Trophoblast cell (in vitro differentiated cells and primary cell): ENCODE results near the gene ZNF43.

ENCODE experiments used
- DNase-seq, 2 donors: peaks; one replicate each; pipeline ENCODE4 v3.0.0-alpha.2; 2016
- H2AFZ ChIP-seq: 2 replicates; pipeline ENCODE4 v1.6.1; 2013; ENCODE audit warnings: low read length, moderate library complexity, mild to moderate bottlenecking; ENCODE audit not compliant: insufficient read depth, poor library complexity
- H2AK5ac ChIP-seq: 2 replicates; pipeline ENCODE4 v1.6.1; 2013; ENCODE audit warnings: mild to moderate bottlenecking, low read length
- H2BK120ac ChIP-seq: 2 replicates; pipeline ENCODE4 v1.6.1; 2013; ENCODE audit warnings: low read length, mild to moderate bottlenecking, moderate library complexity; ENCODE audit not compliant: insufficient read depth, poor library complexity
- H2BK12ac ChIP-seq: 2 replicates; pipeline ENCODE4 v1.6.1; 2013; ENCODE audit warnings: mild to moderate bottlenecking, low read length, moderate library complexity
- H2BK5ac ChIP-seq: 2 replicates; pipeline ENCODE4 v1.6.1; 2013; ENCODE audit warnings: low read length, low read depth, moderate library complexity, mild to moderate bottlenecking; ENCODE audit not compliant: poor library complexity
- H3K14ac ChIP-seq: 2 replicates; pipeline ENCODE4 v1.6.1; 2013; ENCODE audit warnings: mild to moderate bottlenecking, low read length
- H3K18ac ChIP-seq: 2 replicates; pipeline ENCODE4 v1.6.1; 2013; ENCODE audit warnings: mild to moderate bottlenecking, low read length
- H3K23ac ChIP-seq: 2 replicates; pipeline ENCODE4 v1.6.1; 2013; ENCODE audit warnings: low read length
- H3K27ac ChIP-seq: 2 replicates; pipeline ENCODE4 v1.5.1; 2013; ENCODE audit warnings: low read depth, mild to moderate bottlenecking, inconsistent platforms, low read length, moderate library complexity
- H3K27me3 ChIP-seq: 2 replicates; pipeline ENCODE4 v1.6.1; 2013; ENCODE audit warnings: inconsistent platforms, mild to moderate bottlenecking, low read length, moderate library complexity; ENCODE audit not compliant: insufficient read depth
- H3K36me3 ChIP-seq, 2 experiments: 1 replicate in 1 of 2; 2 replicates in 1 of 2; pipeline ENCODE4 v1.6.1; 2013; ENCODE audit warnings: low read length in 2 of 2, mild to moderate bottlenecking in 2 of 2, moderate library complexity in 1 of 2; ENCODE audit not compliant: insufficient read depth in 2 of 2, control insufficient read depth in 1 of 2
- H3K4ac ChIP-seq: 2 replicates; pipeline ENCODE4 v1.6.1; 2013; ENCODE audit warnings: low read depth, mild to moderate bottlenecking, low read length, moderate library complexity
- H3K4me1 ChIP-seq, 2 experiments: 1 replicate in 1 of 2; 2 replicates in 1 of 2; pipeline ENCODE4 v1.6.1; 2013; ENCODE audit warnings: low read length in 2 of 2, mild to moderate bottlenecking in 2 of 2, moderate library complexity in 1 of 2; ENCODE audit not compliant: insufficient read depth in 2 of 2, control insufficient read depth in 1 of 2
- H3K4me2 ChIP-seq: 2 replicates; pipeline ENCODE4 v1.6.1; 2013; ENCODE audit warnings: inconsistent platforms, mild to moderate bottlenecking, low read length, moderate library complexity
- H3K4me3 ChIP-seq: 2 replicates; pipeline ENCODE4 v1.5.1; 2013; ENCODE audit warnings: mild to moderate bottlenecking, low read depth, low read length, inconsistent platforms
- H3K79me1 ChIP-seq: one replicate; pipeline ENCODE4 v1.6.1; 2013; ENCODE audit warnings: low read length
- H3K79me2 ChIP-seq: 2 replicates; pipeline ENCODE4 v1.6.1; 2013; ENCODE audit warnings: low read length, mild to moderate bottlenecking; ENCODE audit not compliant: control insufficient read depth, insufficient read depth, poor library complexity
- H3K9ac ChIP-seq: 2 replicates; pipeline ENCODE4 v1.6.1; 2013; ENCODE audit warnings: mild to moderate bottlenecking, low read length
- H3K9me3 ChIP-seq: 2 replicates; pipeline ENCODE4 v1.6.1; 2013; ENCODE audit warnings: low read depth, mild to moderate bottlenecking, control low read depth, inconsistent platforms, low read length; ENCODE audit not compliant: insufficient read depth
- H4K12ac ChIP-seq: 2 replicates; pipeline ENCODE4 v1.6.1; 2013; ENCODE audit warnings: low read depth, mild to moderate bottlenecking, low read length, moderate library complexity
- H4K8ac ChIP-seq: 2 replicates; pipeline ENCODE4 v1.6.1; 2013; ENCODE audit warnings: low read depth, mild to moderate bottlenecking, low read length, moderate library complexity
- H4K91ac ChIP-seq: one replicate; pipeline ENCODE4 v1.6.1; 2013; ENCODE audit warnings: low read depth, mild to moderate bottlenecking, low read length, moderate library complexity
- WGBS: extraction: QIAGEN DNeasy Blood & Tissue Kit; methylation state at CpG from one replicate; pipeline ENCODE4 v1.1.7; 2013; ENCODE audit warnings: missing lambda C conversion rate; ENCODE audit not compliant: insufficient read length, insufficient coverage; ENCODE audit errors: extremely low coverage; 5-methylcytosine and 5-hydroxymethylcytosine counted together

ZNF43 gene

DNA sequence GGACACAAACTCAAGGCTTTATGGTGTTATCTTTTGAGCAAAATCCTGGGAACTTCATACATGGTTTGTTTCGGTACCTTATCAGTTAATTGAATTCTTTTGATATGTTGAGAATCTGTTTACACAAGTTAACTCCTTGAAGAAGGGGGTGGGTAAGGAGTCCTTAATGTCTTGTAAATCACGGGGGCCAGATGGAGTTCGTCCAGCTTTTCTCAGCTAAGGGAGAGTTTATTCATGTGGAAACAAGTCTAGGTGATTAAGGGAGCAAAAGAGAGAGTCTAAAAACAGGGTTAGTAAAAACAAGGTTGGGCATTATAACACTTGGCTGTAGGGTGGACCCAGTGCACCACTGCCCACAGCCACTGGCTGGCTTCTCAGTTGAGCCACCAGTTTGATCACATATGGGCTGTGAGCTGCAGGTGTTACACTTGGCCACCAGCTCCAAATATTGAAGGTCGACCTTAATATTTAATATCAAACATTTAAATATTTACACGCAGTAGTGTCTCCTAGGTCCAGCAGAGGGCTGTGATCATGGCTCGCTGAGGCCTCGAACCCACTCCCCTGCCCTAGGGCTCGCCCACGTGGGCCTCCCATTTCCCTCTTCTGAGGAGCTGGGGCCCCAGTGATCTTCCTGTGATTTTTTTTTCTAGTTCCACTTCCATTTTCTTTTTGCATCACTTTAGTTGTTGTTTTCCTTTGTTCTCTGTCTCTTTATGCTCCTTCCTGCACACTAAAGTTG, 21.0 kb upstream of the ZNF43 start:
- Histone ChIP-seq H4K12ac (no peak overlapping the region), H3K4me3 (no peak overlapping the region), H4K91ac (no peak overlapping the region), H3K9me3 (peaks cover 4% of the 10 kb centered on the region), H3K27me3 (no peaks in the 10 kb centered on the region), H2BK5ac (no peak overlapping the region), H3K18ac (no peak overlapping the region), H3K79me2 (no peaks in the 10 kb centered on the region), H2BK120ac (no peak overlapping the region), H3K27ac (no peak overlapping the region), H3K4me1 (no peaks in the 10 kb centered on the region), H3K36me3 (no peaks in the 10 kb centered on the region), H3K79me1 (no peaks in the 10 kb centered on the region), H3K4me2 (no peak overlapping the region), H3K14ac (no peak overlapping the region), H2BK12ac (no peak overlapping the region), H3K4ac (no peak overlapping the region), H2AK5ac (no peak overlapping the region), H3K9ac (no peak overlapping the region), H4K8ac (no peak overlapping the region), H2AFZ (no peak overlapping the region), H3K23ac (no peak overlapping the region)
- DNase-seq: no peak
- WGBS: no CpG with 5 or more reads among the region's 9 CpGs

DNA sequence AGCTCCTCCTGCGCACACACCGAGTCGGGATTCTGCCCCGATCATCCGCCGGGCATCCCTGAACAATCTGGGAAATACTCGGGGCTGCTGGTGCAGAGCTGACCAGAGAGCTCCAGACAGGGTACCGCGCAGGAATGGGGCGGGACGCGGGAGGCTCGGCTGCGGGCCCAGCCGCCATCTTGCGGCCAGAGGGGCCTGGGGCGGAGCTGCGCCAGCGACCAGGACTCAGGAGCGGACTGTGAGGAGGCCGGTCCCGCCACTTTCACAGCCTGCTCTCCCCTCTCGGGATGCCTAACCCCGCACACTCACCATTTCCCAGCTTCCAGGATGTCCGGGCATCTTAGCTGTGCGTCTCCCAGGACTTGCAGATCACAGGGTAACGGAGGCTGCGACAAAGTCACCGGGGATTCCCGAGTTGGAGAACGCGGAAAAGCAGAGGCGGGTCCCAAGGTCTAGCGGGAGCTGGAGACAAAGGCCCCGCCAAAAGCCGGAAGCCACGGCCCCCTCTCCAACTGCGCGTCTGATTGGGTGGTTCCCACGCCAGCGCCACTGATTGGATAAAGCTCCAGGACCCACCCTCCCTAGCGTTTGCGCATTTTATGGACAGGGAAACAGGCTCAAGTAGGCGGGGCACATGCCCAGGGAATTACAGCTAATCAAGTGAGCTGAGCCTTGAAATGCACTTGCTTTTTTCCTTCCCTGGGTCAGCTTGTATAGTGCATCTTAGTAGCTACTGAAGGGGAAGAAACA, 15.8 kb upstream of the ZNF43 start:
- Histone ChIP-seq H4K8ac (peak overlapping the region; percentile 99), H2AFZ (peak overlapping the region; percentile 97), H3K18ac (peak overlapping the region; percentile 98), H3K27me3 (no peaks in the 10 kb centered on the region), H3K14ac (peak overlapping the region; percentile 98), H4K91ac (peak overlapping the region; percentile 94), H3K9ac (peak overlapping the region; percentile 95), H2BK5ac (peak overlapping the region; percentile 95), H3K4ac (peak overlapping the region; percentile 93), H3K4me1 (peaks cover 2 to 9% of the 10 kb centered on the region in 2 experiments), H3K4me2 (peak overlapping the region; percentile 70), H2BK12ac (no peak overlapping the region), H3K23ac (no peak overlapping the region), H3K79me2 (peaks cover 8% of the 10 kb centered on the region), H4K12ac (peak overlapping the region; percentile 97), H3K9me3 (no peaks in the 10 kb centered on the region), H2BK120ac (peak overlapping the region; percentile 93), H3K4me3 (peak overlapping the region; percentile 95), H3K27ac (peak overlapping the region; percentile 71), H3K36me3 (peaks cover 24 to 31% of the 10 kb centered on the region in 2 experiments), H3K79me1 (peaks cover 6% of the 10 kb centered on the region), H2AK5ac (peak overlapping the region; percentile 72)
- WGBS: no CpG with 5 or more reads among the region's 44 CpGs
- DNase-seq: peak; percentile 98

DNA sequence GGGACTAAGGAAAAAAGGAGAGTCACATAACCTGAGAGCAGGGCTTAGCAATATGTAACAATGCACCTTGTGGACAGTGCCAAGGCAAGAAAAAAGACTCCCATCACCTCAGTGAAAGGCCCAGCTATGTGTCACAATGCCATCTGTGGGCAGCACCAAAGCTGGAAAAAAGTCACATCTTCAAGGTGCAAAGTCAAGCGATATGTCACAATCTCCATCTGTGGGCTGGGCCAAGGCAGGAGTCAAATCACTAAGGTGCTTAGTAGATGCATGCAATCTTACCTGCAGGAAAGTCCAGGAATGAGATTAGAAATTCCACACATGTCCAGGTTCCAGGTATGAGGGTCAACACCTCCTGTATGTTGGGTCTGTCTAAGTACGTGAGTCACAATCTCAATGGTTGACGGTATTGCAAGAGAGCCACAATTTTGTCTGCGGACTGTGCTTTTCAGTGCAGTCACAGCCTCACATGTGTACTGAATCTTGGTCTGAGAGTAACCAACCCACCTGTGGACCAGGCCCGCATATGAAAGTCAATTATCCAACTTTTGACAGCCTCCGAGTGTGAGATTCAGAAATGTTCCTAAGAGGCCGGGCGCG, 14.8 kb upstream of the ZNF43 start:
- peak overlapping the region; percentile 23 for H3K9ac ChIP-seq
- H3K27me3 ChIP-seq: no peaks in the 10 kb centered on the region
- no peak overlapping the region for H4K91ac ChIP-seq
- H3K9me3 ChIP-seq: no peaks in the 10 kb centered on the region
- H3K27ac ChIP-seq: no peak overlapping the region
- no CpG with 5 or more reads among the region's 9 CpGs for WGBS
- peaks cover 8% of the 10 kb centered on the region for H3K79me2 ChIP-seq
- H3K79me1 ChIP-seq: peaks cover 6% of the 10 kb centered on the region
- DNase-seq: peak; percentile 97 to 98
- no peak overlapping the region for H2AK5ac ChIP-seq
- no peak overlapping the region for H3K14ac ChIP-seq
- H3K4me3 ChIP-seq: peak overlapping the region; percentile 65
- peaks cover 2 to 9% of the 10 kb centered on the region in 2 experiments for H3K4me1 ChIP-seq
- peak overlapping the region; percentile 70 for H3K4me2 ChIP-seq
- H3K18ac ChIP-seq: no peak overlapping the region
- no peak overlapping the region for H4K12ac ChIP-seq
- peaks cover 26 to 36% of the 10 kb centered on the region in 2 experiments for H3K36me3 ChIP-seq
- H2BK120ac ChIP-seq: no peak overlapping the region
- H2BK5ac ChIP-seq: no peak overlapping the region
- no peak overlapping the region for H4K8ac ChIP-seq
- H3K4ac ChIP-seq: peak overlapping the region; percentile 71
- H2AFZ ChIP-seq: no peak overlapping the region
- no peak overlapping the region for H2BK12ac ChIP-seq
- H3K23ac ChIP-seq: no peak overlapping the region

DNA sequence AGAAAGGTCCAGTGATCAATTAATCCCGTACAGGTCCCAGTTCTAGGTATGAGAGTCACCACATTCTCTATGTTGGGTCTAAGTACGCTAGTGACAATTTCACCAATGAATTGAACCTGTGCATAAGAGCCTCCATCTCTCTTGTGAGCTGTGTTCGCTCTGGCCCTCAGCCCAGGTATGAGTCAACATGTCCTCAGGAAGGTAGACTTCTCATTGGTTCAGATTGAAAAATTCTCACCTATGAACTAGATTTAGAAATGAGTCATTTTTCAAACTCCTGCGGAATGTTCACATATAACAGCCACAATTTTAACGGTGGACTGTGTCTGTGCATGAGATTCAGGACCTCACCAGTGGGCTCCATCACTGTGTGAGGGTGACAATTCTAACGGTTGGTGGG, 12.7 kb upstream of the ZNF43 start:
- Histone ChIP-seq H3K14ac (no peak overlapping the region), H3K18ac (no peak overlapping the region), H3K4me2 (no peak overlapping the region), H3K27ac (no peak overlapping the region), H3K9ac (no peak overlapping the region), H3K4me1 (peaks cover 2 to 9% of the 10 kb centered on the region in 2 experiments), H3K79me1 (peaks cover 6% of the 10 kb centered on the region), H3K9me3 (no peaks in the 10 kb centered on the region), H3K23ac (no peak overlapping the region), H2BK120ac (no peak overlapping the region), H4K12ac (no peak overlapping the region), H2AFZ (no peak overlapping the region), H2BK5ac (no peak overlapping the region), H2BK12ac (no peak overlapping the region), H2AK5ac (no peak overlapping the region), H3K79me2 (peaks cover 8% of the 10 kb centered on the region), H4K8ac (no peak overlapping the region), H3K27me3 (no peaks in the 10 kb centered on the region), H3K36me3 (peaks cover 35 to 50% of the 10 kb centered on the region in 2 experiments), H3K4me3 (no peak overlapping the region), H3K4ac (peak overlapping the region; percentile 40), H4K91ac (no peak overlapping the region)
- DNase-seq: peak in 1 of 2 donors; percentile 61
- no CpG with 5 or more reads among the region's 6 CpGs for WGBS
